Mammary epithelial cell (primary cell): ENCODE data around the gene CABP7.

Source experiments
- CTCF ChIP-seq, 2 donors: IDR thresholded peaks in 1 of 2; conservative IDR thresholded peaks in 1 of 2; 2 replicates each; pipeline ENCODE4 v1.5.1; 2011 to 2012; ENCODE audit warnings: inconsistent platforms in 2 of 2, low read length in 2 of 2, mild to moderate bottlenecking in 2 of 2, control low read depth in 1 of 2, low read depth in 1 of 2; ENCODE audit not compliant: insufficient read depth in 1 of 2; ENCODE audit errors: extremely low read depth in 1 of 2
- EZH2 ChIP-seq: IDR thresholded peaks from 2 replicates; pipeline ENCODE4 v1.6.1; 2012; ENCODE audit warnings: low read length, inconsistent platforms, borderline replicate concordance

- TF ChIP-seq CTCF (conservative IDR thresholded peaks at IDR 0.05 in 1 of 2, IDR thresholded peaks at IDR 0.05 in 1 of 2; ENCODE audit: extremely low read depth in 1 of 2, insufficient read depth in 1 of 2, low read depth in 1 of 2, low read length in 2 of 2) (no peak), EZH2 (no peak)
Measured at GRCh38 chr22:29684244-29684643, 35.6 kb upstream of the CABP7 start.
